ENCODE measurements around the gene RABGGTA.

The RABGGTA gene

DNA sequence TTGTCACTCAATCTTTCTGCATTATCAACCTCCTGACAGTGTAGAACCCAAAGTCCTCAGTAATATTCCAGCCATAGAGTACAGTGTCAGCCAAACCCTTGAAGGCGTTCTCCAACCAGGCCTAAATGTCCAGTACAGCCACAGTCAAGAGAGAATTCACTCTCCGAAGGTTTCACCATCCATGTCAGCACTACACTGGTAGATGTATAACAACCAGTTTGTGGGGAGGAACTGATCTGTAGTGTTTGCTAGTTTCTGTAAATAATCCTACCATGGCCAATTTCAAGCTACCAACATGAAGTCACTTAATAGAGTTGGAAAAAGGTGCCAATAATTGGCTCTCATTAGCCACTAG, 55.1 kb downstream of the RABGGTA start:
- DNase-seq (ENCODE audit: low read depth in 3 of 3): no peak

Data from stimulated activated CD4-positive, alpha-beta T cell treated with anti-CD3 and anti-CD28 coated beads, TNF-alpha, amount 100 ng/mL, for 24 hours (primary cell).